GM15510 (cell line): Measurements from ENCODE around the gene CFAP45.

ENCODE experiments used
- POLR2A ChIP-seq: IDR thresholded peaks from 3 replicates; pipeline ENCODE4 v1.6.1; 2011; ENCODE audit warnings: borderline replicate concordance; ENCODE audit not compliant: insufficient read length; ENCODE audit errors: extremely low read depth

Gene CFAP45

DNA sequence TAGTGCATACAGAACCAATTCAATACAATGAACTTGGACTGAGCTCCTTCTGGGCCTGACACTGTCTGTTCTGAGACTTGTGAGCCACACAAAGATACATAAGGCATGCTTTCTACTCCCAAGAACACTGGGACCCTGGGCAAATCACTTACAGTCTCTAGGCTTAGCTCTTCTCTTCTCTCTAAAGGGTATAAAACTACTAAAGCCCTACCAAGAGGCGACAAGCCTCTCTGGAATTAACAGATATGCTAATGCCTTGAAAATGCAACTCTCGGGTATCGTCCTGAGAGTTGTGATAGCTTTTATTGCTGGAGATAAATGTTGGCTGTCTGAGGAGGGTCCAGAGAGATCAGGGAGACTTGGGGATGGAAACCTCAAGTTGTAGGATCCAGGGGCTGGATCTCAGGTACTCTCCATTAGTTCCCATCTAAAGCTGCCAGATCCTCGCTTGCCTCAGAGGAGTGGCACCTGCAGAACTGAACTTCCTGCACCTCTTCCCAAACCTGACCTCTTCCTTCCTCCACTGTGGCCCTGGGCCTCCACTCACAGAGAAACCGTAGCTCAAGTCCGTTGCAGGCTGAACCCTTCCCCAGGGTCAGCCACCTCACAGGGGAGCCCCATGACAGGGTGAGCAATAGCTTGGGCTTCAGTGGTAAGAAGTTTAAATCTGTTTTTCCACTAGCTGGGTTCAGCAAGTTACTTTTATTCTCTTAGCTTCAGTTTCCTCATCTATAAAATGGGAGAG lies 11.5 kb upstream of the CFAP45 start:
- TF ChIP-seq POLR2A: no peak

DNA sequence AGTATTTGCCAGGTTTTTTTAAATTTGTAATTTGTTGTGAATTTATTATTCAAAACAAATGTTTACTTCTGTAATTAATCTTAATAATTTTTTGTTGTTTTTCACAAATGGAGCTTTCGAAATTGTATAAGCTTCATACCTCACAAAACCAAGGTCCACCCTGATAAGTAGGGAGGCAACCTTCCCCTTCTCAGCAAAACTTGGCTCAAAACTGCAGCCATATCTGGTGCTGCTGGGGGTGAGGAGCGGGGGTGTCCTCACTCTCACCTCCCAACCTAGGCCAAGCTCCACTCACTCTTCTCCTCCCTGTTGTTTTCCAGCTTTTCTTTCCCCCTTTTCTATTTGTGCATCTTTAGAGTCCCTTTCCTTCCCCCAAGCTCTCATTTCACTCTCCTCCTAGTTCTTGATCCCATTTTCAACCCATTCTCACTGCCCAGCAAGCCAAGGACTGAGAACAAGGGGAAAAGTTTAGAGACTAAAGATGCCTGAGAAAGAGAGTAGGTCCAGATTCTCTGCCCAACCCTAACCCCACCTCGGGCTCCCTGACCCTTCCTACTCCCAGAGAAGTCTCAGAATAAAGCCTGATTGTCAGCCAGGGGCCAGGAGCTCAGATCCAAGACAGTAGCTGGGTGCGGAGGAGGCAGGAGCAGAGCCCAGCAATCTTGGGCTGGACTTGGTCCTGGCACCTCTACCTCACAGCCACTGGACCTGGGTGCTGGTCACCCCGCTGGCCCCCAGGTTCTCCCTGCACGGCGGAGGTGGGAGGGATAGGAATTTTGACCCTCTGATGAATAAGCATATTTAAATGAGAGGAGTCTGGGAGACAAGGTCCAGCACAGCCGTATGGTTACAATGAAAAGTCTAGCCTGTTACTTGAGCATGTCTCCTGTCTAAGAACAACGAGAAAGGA lies 8.3 kb upstream of the CFAP45 start:
- TF ChIP-seq POLR2A: no peak

DNA sequence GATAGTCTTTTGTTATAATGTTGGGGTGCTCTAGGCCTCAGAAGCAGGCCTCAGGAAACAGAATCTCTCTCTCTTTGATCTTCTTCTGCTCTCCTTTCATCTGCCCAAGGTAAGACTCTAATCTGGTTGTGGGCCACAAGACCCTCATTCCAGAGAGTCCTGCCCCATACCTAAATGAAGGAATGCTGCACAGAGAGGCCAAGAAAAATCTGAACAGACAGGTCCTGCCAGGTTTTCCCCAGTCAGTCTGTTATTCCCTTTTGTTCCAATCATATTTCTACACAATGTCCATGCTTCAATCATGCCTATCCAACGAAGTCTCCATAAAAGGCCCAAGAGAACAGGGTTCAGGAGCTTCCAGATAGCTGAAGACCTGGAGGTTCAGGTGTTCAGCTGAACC lies 7.0 kb upstream of the CFAP45 start:
- no peak for TF ChIP-seq POLR2A

DNA sequence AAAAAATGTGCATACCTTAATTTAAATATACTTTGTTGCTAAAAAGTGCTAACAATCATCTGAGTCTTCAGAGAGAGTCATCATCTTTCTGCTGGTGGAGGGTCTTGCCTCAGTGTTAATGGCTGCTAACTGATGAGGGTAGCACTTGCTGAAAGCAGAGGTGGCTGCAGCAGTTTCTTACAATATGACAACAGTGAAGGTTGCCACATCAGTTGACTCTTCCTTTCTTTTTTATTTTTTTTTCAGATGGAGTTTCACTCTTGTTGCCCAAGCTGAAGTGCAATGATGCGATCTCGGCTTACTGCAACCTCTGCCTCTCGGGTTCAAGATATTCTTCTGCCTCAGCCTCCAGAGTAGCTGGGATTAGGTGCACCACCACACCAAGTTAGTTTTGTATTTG lies 2.6 kb upstream of the CFAP45 start:
- no peak for TF ChIP-seq POLR2A

DNA sequence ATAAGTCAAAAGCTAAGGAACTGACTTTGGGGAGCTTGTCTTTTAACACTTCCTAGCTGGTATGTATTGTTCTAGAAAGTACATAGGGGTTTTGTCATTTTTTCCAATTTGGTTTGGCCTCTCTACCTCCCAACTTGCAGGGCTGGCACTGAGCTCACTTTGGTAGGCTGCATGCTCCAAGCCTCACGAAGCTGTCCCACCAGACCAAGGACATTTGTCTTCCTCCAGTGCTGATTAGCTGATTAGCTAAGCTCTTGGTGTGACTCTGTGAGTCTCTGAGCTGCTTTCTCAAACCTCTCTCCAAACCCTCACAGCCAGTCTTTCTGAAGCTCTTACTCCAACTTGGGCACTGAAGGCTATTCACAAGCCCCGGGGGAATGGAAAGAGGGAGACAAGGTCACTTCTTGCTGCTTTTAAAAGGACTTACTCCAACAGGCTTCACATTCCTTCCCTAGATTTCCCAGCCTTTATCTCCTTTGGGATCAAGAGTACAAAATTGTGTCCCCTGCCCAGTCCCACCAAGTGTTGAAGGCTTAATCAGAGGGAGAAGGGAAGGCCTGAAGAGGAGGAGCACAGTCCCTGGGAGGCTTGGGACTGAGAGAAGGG lies 893 bp upstream of the CFAP45 start:
- TF ChIP-seq POLR2A: no peak

DNA sequence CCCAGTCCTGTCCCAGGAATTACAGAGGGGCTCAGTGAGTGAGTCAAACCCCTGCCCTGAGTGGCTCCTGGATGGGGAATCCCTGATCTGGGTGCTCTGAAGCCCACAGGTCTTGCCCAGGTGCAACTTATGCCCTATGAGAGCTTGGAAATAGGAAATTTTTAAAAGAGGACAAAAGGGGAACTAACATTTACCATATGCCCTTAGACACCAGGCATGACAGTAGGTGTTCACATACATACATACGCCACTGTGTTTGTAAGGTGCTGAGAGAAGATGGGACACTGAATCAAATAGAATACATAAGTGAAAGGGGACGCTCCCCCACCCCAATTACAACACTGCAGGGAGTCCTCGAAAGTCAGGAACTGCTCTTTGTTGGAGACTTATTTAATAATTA lies 1.4 kb downstream of the CFAP45 start:
- TF ChIP-seq POLR2A: no peak

DNA sequence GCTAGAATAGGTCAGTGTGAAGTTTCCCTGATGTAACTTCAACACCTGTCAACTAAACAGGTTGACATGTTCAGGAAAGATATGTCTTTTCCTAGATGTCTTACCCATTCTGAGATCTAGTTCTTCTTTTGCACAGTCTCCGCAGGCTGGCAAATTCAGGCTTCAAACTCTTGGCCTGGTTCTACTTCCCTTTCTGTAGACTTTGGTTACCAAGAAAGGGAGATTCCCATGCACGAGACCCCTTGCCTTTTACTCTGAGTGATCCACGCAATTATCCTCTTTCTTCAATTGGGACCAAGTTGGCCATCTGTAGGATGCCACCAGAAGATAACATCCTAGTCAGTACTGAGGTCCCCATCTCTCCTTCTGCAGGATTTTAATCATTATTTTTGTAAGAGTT lies 2.0 kb downstream of the CFAP45 start:
- TF ChIP-seq POLR2A: no peak

DNA sequence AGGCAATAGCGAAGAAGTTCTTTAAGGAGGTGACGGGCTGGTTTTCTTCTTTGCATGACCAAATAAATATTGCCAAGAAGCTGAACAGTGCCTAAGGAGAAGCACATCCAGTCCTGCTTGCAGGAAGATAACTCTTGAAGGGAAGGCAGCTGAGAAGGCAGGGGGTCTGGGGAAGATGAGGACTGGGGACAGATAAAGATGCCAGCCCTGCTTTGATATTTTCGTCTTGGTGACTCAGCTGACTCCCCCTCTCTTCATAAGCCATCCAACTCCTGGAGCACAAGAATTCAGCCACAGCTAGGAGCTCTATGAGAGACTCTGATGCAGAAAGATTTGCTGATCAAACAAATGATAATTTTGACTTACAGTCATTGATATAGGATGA lies 3.4 kb downstream of the CFAP45 start:
- no peak for TF ChIP-seq POLR2A

DNA sequence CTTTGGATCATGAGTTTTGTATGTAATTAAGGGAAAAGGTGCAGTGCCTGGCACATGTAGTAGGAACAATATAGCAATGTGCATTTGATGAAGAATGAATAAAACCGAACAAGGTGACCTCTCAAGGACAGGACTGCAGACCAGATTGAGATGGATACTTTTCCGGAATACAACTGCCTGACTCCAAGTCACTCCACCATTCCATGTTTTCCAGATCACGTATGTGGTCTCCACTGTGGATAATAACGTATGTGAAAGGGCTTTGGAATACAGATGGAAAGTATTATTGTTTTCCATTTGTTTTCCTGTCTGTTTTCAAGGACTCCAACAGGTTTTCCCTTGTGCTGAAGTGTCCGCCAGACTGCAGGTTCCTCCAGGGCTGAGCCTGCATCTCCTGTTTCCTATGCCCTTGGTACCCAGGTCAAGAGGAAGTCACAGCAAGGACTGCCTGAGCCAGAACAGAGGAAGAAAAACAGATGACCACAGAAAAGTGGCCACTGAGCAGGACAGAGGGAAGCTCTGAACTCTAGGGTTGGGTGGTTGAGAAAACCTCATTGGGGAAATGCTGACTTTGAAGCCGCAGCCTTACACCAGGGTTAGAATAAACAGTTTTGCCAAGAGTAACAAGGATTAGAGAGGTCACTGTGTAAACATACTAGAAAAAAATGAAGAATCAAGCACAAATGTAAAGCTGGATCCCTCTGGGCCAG lies 4.0 kb downstream of the CFAP45 start:
- no peak for TF ChIP-seq POLR2A

DNA sequence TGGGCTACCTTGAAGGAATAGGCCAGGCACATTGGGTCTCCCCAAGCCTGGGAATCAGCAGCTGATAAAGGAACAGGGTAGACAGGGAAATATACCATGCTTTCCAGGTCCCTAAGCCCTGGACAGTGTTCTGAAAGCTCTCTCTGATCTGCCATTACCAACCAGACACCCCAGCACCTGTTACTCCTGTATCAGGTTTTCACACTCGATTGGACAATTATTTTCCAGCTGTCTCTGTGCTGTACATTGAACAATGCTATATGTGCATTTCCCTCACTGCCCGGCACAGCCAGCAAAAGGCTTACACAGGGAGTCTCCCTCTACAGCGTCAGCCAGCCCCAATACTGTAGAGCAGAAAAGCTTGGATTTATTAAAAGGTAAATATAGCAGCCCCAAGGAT lies 4.7 kb downstream of the CFAP45 start:
- no peak for TF ChIP-seq POLR2A

DNA sequence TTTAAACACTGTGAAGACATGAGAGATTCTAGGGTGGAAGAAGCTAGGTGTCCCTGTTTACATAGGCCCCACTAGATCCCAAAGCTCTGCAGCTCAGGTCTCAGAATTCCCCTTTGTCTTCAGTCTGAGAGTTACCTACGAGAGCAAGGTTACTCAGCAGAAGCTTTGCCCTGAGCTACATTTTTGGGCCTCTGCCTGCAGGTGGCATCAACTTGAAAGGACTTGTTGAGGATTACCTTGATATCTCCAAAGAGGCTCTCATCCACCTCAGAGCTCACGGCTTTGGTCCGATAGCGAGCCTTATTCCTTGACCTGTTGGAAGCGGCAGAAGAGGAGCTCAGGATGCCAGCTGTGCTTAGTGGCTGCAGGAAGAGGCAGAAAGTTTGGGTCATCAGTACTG lies 7.0 kb downstream of the CFAP45 start:
- no peak for TF ChIP-seq POLR2A

DNA sequence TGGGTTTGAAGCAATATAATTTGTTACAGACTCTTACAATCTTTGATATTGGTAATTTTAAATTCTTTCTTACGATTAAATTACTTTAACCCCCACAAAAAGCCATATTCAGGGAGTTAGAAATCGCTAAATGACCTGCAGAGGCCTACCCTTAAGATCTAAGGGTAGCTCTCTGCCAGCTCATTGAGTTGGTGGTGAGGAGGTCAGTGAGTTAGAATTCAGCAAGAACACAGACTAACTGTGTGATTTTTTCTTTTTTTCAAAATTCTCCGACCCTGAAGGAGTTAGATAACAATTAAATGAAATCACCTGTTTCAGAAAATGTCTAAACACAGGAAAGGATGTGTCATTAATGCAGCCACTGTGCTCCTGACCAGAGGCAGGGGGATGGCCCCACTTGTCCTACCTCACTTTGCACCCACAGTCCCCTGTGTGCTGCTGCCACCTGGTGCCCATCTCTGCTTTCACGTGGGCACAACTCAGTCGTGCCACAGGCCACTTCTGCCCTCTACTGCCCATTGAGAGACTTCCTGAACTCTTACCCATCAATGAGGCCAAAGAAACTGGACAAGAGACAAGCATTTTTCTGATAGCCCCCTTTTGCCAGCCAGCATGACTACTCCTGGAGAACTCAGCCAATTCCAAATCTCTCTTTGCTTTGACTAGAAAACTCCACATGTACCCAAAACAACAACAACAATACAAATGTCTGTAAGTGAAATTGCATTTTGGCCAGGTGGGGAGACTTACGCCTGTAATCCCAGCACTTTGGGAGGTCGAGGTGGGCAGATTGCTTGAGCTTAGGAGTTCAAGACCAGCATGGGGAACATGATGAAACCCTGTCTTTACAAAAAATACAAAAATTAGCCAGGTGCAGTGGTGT lies 8.4 kb downstream of the CFAP45 start:
- TF ChIP-seq POLR2A: no peak

DNA sequence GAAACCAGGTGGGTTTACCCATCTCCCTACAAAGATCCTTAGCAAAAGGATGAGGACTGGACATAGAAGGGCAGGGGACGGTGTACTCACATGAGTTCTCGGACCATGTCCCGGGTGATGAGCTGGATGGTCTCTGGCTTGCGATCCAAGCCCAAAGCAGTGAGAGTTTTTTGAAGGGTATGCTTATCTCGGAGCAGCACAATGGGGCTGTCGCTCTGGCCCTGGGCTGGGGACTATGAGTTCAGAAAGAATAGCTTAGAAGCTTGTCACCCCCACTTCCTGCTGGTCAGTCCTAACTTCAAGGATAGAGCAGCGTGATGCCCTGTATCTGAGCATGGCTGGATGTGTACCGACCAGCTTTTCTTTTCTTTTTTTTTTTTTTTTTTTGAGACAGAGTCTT lies 9.6 kb downstream of the CFAP45 start:
- TF ChIP-seq POLR2A: no peak

DNA sequence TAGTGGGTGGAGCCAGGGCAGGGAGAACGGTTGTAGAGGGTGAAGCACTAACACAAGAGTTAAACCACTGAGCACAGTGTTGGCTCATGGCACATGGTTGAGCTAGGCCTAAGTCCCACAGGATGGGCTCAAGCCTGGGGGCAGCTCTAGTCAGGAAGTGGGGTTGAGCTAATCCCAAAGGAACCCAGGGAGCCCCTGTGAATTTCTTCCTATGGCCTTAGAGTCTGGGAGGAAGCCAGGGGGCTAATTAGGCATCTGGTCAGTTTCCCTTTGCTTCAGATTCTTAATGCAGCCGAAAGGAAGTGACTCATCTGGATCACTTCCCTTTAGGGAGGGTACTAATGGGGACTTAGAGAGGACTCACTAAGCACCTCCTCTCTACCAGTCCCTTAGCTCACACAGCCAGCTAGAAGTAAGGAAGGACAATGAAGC lies 10.1 kb downstream of the CFAP45 start:
- TF ChIP-seq POLR2A: no peak
